ENCODE data around the gene CAPN15.
"Not testable (repeated sequence)": the region's sequence is repeated elsewhere in the genome, so short reads cannot be mapped to it uniquely, and the experiment has no call there.

The CAPN15 gene

DNA sequence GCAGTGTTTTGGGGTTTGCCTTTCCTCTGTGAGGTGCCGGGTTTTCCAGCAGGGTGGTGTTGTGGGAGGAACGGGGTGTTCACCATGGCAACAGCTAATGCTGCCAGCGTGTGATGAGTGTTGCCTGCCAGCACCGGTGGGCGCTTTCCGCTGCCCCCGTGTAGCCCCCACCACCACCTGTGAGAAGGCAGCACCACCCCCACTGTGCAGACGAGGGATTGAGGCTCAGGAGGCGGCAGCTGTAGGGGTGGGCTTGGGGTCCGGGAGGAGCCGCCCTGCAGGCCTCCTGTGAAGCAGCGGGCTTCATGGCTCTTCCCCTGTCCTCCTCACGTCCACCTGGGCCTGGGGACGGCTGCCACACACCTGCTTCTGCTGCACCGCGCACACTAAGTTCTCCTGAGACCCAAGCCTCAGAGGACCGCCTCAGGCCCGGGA is 67.6 kb downstream of the CAPN15 start:
- no peak for DNase-seq

DNA sequence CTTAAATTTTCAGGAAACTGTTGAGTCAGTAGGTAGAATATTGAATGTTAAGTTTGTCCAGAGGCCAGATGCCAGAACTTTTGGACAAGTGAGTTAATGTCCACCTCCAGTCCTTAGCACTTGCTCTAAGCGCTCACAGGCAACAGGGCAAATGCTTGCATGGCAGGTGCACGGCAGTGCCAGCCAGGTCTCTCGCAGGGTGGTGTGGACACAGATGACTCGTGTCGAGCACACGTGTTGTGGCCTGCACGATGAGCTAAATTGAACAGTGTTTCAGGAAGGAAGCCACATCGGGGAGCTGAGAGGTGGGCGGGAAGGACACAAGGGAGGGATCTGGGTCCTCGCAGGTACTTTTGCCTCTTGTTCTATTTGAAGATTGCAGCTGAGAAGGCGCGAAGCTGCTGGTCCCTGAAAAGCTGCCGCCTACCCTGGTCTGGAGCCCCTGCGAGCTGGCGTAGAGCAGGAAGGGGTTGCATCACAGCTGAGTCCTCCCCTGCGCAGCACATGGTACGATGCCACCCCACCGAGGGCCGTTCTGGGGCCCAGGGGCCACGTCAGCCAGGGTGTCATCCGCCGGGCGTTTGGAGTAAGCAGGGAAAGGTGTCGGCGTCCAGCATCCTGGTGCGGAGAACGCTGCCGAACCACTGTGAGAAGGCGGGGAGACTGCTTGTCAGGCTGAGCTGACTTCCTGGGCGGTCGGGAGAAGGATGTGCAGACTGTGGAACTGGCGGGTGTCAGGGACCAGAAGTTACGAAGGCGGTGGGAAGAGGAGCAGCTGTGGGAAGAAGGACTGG is 68.6 kb downstream of the CAPN15 start:
- DNase-seq, result no peak

GRCh38 chr16:596736-597060 is 69.2 kb downstream of the CAPN15 start:
- no peak for DNase-seq

GRCh38 chr16:597655-598054 is 70.1 kb downstream of the CAPN15 start:
- DNase-seq, result not testable (repeated sequence)

DNA sequence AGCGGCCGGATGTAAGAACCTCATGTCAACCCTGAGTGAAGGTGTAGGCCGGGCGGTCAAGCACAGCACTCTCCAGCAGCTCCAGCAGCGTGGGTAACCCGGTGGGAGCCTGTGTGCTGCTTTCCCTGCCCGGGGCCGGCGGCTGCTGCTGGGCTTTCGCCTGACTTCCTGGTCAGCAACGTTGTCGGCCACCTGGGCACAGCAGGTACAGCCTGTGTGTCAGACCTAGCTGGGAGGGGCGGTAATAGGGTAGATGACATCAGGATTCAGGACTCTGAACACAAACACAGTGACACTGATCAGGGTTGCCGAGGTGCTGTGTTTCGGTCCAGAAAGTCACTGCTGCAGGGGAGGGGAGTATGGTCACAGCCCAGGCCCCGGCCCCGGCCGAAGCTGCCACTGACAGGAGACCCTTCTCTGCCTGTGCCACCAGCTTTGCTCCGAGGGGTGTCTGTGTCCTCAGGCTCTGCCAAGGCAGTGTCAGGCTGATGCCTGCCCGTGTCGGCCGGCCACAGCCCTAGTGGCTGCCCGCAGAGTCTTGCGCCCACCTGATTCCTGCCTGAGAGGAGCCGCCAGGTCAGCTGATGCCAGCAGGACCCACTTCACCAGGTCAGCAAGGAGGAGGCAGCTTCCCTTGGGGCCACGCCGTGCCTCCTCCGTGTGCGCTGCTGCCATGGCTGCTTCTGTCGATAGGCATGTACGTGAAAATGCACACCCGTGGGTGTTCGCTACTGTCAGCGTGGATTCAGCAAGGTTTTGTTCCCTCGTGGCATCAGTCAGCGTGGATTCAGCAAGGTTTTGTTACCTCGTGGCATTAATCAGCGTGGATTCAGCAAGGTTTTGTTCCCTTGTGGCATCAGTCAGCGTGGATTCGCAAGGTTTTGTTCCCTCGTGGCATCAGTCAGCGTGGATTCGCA is 71.6 kb downstream of the CAPN15 start:
- no peak for DNase-seq

DNA sequence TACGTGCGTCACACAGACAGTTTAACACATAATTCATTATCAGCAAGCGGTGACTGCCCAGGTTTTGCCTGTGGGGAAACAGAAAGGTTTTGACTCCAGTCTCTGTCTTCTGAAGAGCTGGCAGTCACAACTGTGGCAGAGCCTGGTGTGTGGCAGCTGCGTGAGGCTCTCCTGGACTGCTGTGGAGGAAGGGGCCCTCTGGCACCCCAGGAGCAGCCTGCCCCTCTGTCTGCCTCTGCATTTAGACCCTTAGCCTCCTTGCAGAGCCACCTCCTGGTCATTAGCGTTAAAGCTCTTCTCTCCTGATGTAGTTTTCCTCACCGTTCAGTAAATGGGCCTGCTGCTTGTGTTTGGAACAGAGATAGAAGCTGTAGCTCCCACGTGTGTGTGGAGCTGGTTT is 73.3 kb downstream of the CAPN15 start:
- no peak for DNase-seq

- DNase-seq, result no peak
Observed at GRCh38 chr16:603933-604332, 76.4 kb downstream of the CAPN15 start.
